NT2/D1 (cell line): ENCODE results near the gene FAM53A.

Experiments used
- DNase-seq: peaks from one replicate; pipeline ENCODE4 v3.0.0-alpha.2; 2011; ENCODE audit warnings: low read depth, low spot score
- H3K27me3 ChIP-seq: 2 replicates; pipeline ENCODE4 v1.6.0; 2011; ENCODE audit warnings: mild to moderate bottlenecking; ENCODE audit not compliant: insufficient read length, insufficient read depth
- H3K36me3 ChIP-seq: 2 replicates; pipeline ENCODE4 v1.6.1; 2011; ENCODE audit warnings: mild to moderate bottlenecking, low read length, mixed read lengths; ENCODE audit not compliant: insufficient read depth, insufficient read length
- H3K4me1 ChIP-seq: 2 replicates; pipeline ENCODE4 v1.5.1; 2011; ENCODE audit not compliant: insufficient read depth, insufficient read length
- H3K4me3 ChIP-seq: 2 replicates; pipeline ENCODE4 v1.5.1; 2011; ENCODE audit warnings: low read depth; ENCODE audit not compliant: insufficient read length
- H3K9ac ChIP-seq: 2 replicates; pipeline ENCODE4 v1.6.0; 2011; ENCODE audit warnings: low read depth; ENCODE audit not compliant: insufficient read length
- H3K9me3 ChIP-seq: 2 replicates; pipeline ENCODE4 v1.5.1; 2011; ENCODE audit warnings: mild to moderate bottlenecking, low read length; ENCODE audit not compliant: insufficient read depth
- SUZ12 ChIP-seq: IDR thresholded peaks from 2 replicates; pipeline ENCODE4 v1.6.1; 2011; ENCODE audit not compliant: insufficient read length, insufficient read depth; ENCODE audit errors: extremely low read depth
- YY1 ChIP-seq: IDR thresholded peaks from 2 replicates; pipeline ENCODE4 v1.6.1; 2011; ENCODE audit not compliant: insufficient read length, insufficient read depth
- ZNF274 ChIP-seq: IDR thresholded peaks from 2 replicates; pipeline ENCODE4 v1.6.1; 2011; ENCODE audit warnings: mild to moderate bottlenecking, low read depth, low read length

The FAM53A gene

GRCh38 chr4:1639299-1639868 is 44.7 kb downstream of the FAM53A start:
- Histone ChIP-seq H3K27me3 (no peaks in the 10 kb centered on the region), H3K4me3 (no peak overlapping the region), H3K4me1 (peaks cover 2% of the 10 kb centered on the region), H3K9me3 (no peaks in the 10 kb centered on the region), H3K36me3 (no peaks in the 10 kb centered on the region), H3K9ac (no peak overlapping the region)
- TF ChIP-seq SUZ12 (no peak), ZNF274 (no peak), YY1 (no peak)
- DNase-seq: no peak

DNA sequence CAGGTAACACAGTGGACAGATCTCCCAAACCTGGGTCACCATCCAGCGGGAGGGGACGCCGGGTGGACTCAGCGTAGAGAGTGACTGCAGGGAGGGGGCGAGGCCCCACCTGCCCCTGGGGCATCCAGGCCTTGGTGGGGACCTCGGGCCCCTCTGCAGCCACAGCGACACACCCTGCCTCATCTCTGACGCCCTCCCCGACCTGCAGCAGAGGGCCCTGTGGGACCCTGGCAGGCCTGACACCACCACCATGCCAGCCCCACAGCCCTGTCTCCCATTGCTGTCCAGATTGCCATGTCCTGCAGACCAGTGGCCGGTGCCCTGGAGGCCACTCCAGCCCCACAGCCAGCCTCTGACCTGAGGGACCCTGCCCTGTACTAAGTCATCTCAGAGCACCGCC is 45.2 kb downstream of the FAM53A start:
- TF ChIP-seq ZNF274 (no peak), SUZ12 (no peak), YY1 (no peak)
- Histone ChIP-seq H3K27me3 (no peaks in the 10 kb centered on the region), H3K36me3 (no peaks in the 10 kb centered on the region), H3K9me3 (no peaks in the 10 kb centered on the region), H3K4me1 (no peaks in the 10 kb centered on the region), H3K4me3 (no peak overlapping the region), H3K9ac (no peak overlapping the region)
- no peak for DNase-seq

- Histone ChIP-seq H3K9ac (no peak overlapping the region), H3K4me3 (no peak overlapping the region), H3K27me3 (no peaks in the 10 kb centered on the region), H3K36me3 (no peaks in the 10 kb centered on the region), H3K4me1 (no peaks in the 10 kb centered on the region), H3K9me3 (no peaks in the 10 kb centered on the region)
- TF ChIP-seq SUZ12: no peak
- no peak for TF ChIP-seq ZNF274
- no peak for TF ChIP-seq YY1
- no peak for DNase-seq
Observed at GRCh38 chr4:1638272-1638598, 45.9 kb downstream of the FAM53A start.

DNA sequence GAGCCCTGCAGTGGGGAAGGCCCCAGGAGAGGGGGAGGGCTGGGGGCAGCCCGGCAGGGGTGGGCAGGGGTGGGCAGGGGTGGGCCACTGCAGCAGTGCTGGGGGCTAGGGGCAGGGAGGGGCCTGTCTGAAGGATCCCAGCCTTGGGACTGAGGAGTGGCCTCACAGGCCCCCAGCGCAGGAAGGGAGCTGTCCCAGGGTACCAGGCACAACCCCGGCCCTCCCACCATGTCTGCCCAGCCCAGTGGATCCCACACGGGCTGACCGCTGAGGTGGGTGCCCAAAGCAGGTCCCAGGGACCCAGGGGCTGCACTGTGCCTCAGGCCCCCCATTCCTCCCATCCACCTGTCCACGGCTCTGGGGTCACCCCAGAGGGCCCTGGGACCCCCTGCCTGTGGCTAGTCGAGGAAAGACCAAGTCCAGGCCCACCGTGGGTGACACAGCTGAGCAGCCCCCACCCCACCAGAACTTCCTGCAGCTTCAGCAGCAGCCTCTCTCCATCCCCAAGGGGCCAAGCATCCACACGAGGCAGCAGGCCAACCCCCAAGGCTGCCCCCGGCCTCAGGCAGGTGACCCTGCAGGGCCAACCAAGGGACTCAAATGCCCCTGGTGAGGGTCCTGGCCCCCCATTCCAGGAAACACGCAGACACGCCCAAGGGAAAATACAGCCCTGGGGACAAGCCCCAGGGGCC is 46.4 kb downstream of the FAM53A start:
- no peak for TF ChIP-seq SUZ12
- H3K4me1 ChIP-seq: no peaks in the 10 kb centered on the region

GRCh38 chr4:1636490-1637211 is 47.5 kb downstream of the FAM53A start:
- no peak for DNase-seq
- Histone ChIP-seq H3K4me3 (no peak overlapping the region), H3K36me3 (no peaks in the 10 kb centered on the region), H3K27me3 (no peaks in the 10 kb centered on the region), H3K9me3 (no peaks in the 10 kb centered on the region), H3K4me1 (no peaks in the 10 kb centered on the region), H3K9ac (peak overlapping the region; percentile 32)
- TF ChIP-seq SUZ12: no peak
- TF ChIP-seq YY1: no peak
- no peak for TF ChIP-seq ZNF274

More for the DNA sequence above, 46.4 kb downstream of the FAM53A start:
- no peak for DNase-seq
- no peak overlapping the region for H3K4me3 ChIP-seq
- H3K27me3 ChIP-seq: no peaks in the 10 kb centered on the region
- H3K9me3 ChIP-seq: no peaks in the 10 kb centered on the region
- no peak overlapping the region for H3K9ac ChIP-seq
- H3K36me3 ChIP-seq: no peaks in the 10 kb centered on the region

- no peaks in the 10 kb centered on the region for H3K9me3 ChIP-seq
- no peaks in the 10 kb centered on the region for H3K4me1 ChIP-seq
- no peak overlapping the region for H3K9ac ChIP-seq
- DNase-seq: no peak
- H3K36me3 ChIP-seq: no peaks in the 10 kb centered on the region
- H3K4me3 ChIP-seq: no peak overlapping the region
- TF ChIP-seq SUZ12: no peak
- no peak for TF ChIP-seq ZNF274
- no peak for TF ChIP-seq YY1
- no peaks in the 10 kb centered on the region for H3K27me3 ChIP-seq
Observed at GRCh38 chr4:1635464-1635863, 48.6 kb downstream of the FAM53A start.

- TF ChIP-seq YY1 (no peak), ZNF274 (no peak), SUZ12 (no peak)
- no peaks in the 10 kb centered on the region for H3K36me3 ChIP-seq
- H3K9me3 ChIP-seq: no peaks in the 10 kb centered on the region
- no peak overlapping the region for H3K4me3 ChIP-seq
- H3K9ac ChIP-seq: no peak overlapping the region
- no peak for DNase-seq
- H3K27me3 ChIP-seq: no peaks in the 10 kb centered on the region
- no peaks in the 10 kb centered on the region for H3K4me1 ChIP-seq
Observed at GRCh38 chr4:1633993-1634392, 50.1 kb downstream of the FAM53A start.
